ENCODE measurements around the gene LNX2. TPM values are rescaled to one million over a fixed set of nuclear protein-coding genes. Genes with fewer than 3 reads are reported as not detected.
A peak's percentile ranks its signal among the peaks of the same experiment; 100 is the strongest.

The LNX2 gene
- polyA plus RNA-seq, 1 donor (not counting 4 experiments of a cell fraction or from before 2014, with no cell fraction given), result 17.0 TPM

DNA sequence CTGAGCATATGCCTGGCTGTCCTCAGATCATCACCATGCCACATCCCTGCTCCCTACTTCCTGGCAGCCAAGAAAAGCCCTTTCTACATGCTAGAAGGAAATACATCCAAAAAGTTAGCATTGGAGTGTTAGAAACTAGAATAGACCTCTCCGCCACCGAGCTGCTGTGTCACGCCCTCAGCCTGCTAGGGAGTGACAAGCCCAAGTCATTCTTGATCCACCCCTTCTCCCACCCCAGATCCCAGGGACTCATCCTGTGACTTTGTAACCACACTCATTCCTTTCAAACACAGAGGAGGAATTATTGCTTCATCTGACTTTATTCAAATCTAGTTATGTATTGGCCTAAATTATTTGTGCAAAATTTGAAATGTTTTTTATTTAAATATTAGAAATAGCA is 46.6 kb upstream of the LNX2 start:
- H3K27me3 ChIP-seq (ENCODE audit: control insufficient read depth, extremely low read depth, insufficient read depth, low read length), result no peaks in the 10 kb centered on the region
- no peak for FAIRE-seq
- no peaks in the 10 kb centered on the region for H4K20me1 ChIP-seq (ENCODE audit: control insufficient read depth, extremely low read depth, insufficient read depth, low read length)
- no peak overlapping the region for H3K4me3 ChIP-seq (ENCODE audit: control insufficient read depth in 2 of 3, extremely low read depth in 1 of 3, insufficient read depth in 2 of 3, low read depth in 1 of 3, low read length in 3 of 3)
- H3K4me2 ChIP-seq (ENCODE audit: control insufficient read depth, extremely low read depth, insufficient read depth, low read depth, low read length), result no peak overlapping the region
- H3K9me1 ChIP-seq (ENCODE audit: control insufficient read depth, extremely low read depth, insufficient read depth, low read length), result peaks cover 3% of the 10 kb centered on the region
- dilution Hi-C loops (cut with MboI; ENCODE audit: extremely low pct_ligation_motif_present, low sequenced_read_pairs), result no loop called here
- H3K9me3 ChIP-seq (ENCODE audit: control insufficient read depth, low read depth, low read length), result no peaks in the 10 kb centered on the region
- H3K27ac ChIP-seq (ENCODE audit: control insufficient read depth, insufficient read depth, low read length), result no peak overlapping the region
- H3K36me3 ChIP-seq (ENCODE audit: control insufficient read depth in 2 of 2, extremely low read depth in 1 of 2, insufficient read depth in 2 of 2, low read length in 2 of 2), result peaks cover 2% of the 10 kb centered on the region in 2 experiments
- DNase-seq (ENCODE audit: low read depth, low spot score), result no peak
- no peak overlapping the region for H2AFZ ChIP-seq (ENCODE audit: control insufficient read depth, low read length)
- no peaks in the 10 kb centered on the region for H3K79me2 ChIP-seq (ENCODE audit: control insufficient read depth, insufficient read depth, low read length)
- TF ChIP-seq EZH2 (IDR thresholded peaks at IDR 0.05; ENCODE audit: low read length), result no peak
- TF ChIP-seq, protein P1, sequence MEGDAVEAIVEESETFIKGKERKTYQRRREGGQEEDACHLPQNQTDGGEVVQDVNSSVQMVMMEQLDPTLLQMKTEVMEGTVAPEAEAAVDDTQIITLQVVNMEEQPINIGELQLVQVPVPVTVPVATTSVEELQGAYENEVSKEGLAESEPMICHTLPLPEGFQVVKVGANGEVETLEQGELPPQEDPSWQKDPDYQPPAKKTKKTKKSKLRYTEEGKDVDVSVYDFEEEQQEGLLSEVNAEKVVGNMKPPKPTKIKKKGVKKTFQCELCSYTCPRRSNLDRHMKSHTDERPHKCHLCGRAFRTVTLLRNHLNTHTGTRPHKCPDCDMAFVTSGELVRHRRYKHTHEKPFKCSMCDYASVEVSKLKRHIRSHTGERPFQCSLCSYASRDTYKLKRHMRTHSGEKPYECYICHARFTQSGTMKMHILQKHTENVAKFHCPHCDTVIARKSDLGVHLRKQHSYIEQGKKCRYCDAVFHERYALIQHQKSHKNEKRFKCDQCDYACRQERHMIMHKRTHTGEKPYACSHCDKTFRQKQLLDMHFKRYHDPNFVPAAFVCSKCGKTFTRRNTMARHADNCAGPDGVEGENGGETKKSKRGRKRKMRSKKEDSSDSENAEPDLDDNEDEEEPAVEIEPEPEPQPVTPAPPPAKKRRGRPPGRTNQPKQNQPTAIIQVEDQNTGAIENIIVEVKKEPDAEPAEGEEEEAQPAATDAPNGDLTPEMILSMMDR (optimal IDR thresholded peaks at IDR 0.05 in 1 of 3, IDR thresholded peaks at IDR 0.05 in 1 of 3, conservative IDR thresholded peaks at IDR 0.05 in 1 of 3; ENCODE audit: extremely low read depth in 1 of 3, insufficient read depth in 2 of 3, low read length in 3 of 3), result no peak
- peaks cover 22% of the 10 kb centered on the region for H3K4me1 ChIP-seq (ENCODE audit: control insufficient read depth, extremely low read depth, insufficient read depth, low read length)
- H3K9ac ChIP-seq (ENCODE audit: control insufficient read depth, extremely low read depth, insufficient read depth, low read length), result no peak overlapping the region

DNA sequence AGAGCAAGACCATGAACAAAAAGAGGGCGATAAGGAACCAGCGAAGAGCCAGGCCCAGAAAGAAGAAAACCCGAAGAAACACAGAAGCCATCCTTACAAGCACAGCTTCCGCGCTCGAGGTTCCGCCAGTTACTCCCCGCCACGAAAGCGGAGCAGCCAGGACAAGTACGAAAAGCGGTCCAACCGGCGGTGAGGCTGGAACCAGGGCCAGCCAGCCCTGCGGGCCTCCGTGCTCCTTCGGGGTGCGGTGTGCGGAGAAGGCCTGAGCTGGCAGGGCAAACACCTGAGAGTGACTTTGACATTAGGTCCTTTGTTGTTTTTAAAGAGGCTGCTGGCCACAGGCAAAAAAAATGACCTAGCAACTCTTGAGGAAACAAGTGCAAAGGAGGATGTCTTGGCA is 45.4 kb upstream of the LNX2 start:
- Histone ChIP-seq H3K4me1 (ENCODE audit: control insufficient read depth, extremely low read depth, insufficient read depth, low read length) (peaks cover 22% of the 10 kb centered on the region), H2AFZ (ENCODE audit: control insufficient read depth, low read length) (no peak overlapping the region), H3K36me3 (ENCODE audit: control insufficient read depth in 2 of 2, extremely low read depth in 1 of 2, insufficient read depth in 2 of 2, low read length in 2 of 2) (peaks cover 2% of the 10 kb centered on the region in 2 experiments), H3K9me1 (ENCODE audit: control insufficient read depth, extremely low read depth, insufficient read depth, low read length) (peaks cover 3% of the 10 kb centered on the region), H3K27me3 (ENCODE audit: control insufficient read depth, extremely low read depth, insufficient read depth, low read length) (no peaks in the 10 kb centered on the region), H3K4me3 (ENCODE audit: control insufficient read depth in 2 of 3, extremely low read depth in 1 of 3, insufficient read depth in 2 of 3, low read depth in 1 of 3, low read length in 3 of 3) (no peak overlapping the region), H3K9me3 (ENCODE audit: control insufficient read depth, low read depth, low read length) (no peaks in the 10 kb centered on the region), H3K27ac (ENCODE audit: control insufficient read depth, insufficient read depth, low read length) (no peak overlapping the region), H3K79me2 (ENCODE audit: control insufficient read depth, insufficient read depth, low read length) (no peaks in the 10 kb centered on the region), H3K9ac (ENCODE audit: control insufficient read depth, extremely low read depth, insufficient read depth, low read length) (no peak overlapping the region), H4K20me1 (ENCODE audit: control insufficient read depth, extremely low read depth, insufficient read depth, low read length) (no peaks in the 10 kb centered on the region), H3K4me2 (ENCODE audit: control insufficient read depth, extremely low read depth, insufficient read depth, low read depth, low read length) (peak overlapping the region; percentile 16)
- no peak for DNase-seq (ENCODE audit: low read depth, low spot score)
- TF ChIP-seq, protein P1 (optimal IDR thresholded peaks at IDR 0.05 in 1 of 3, IDR thresholded peaks at IDR 0.05 in 1 of 3, conservative IDR thresholded peaks at IDR 0.05 in 1 of 3; ENCODE audit: extremely low read depth in 1 of 3, insufficient read depth in 2 of 3, low read length in 3 of 3), result no peak
- no peak for TF ChIP-seq EZH2 (IDR thresholded peaks at IDR 0.05; ENCODE audit: low read length)
- dilution Hi-C loops (cut with MboI; ENCODE audit: extremely low pct_ligation_motif_present, low sequenced_read_pairs), result no loop called here
- FAIRE-seq, result no peak
